Trophoblast cell (in vitro differentiated cells and primary cell): ENCODE measurements around the gene MACROD2.

Source experiments
- DNase-seq, 2 donors: peaks; one replicate each; pipeline ENCODE4 v3.0.0-alpha.2; 2016
- H2AFZ ChIP-seq: 2 replicates; pipeline ENCODE4 v1.6.1; 2013; ENCODE audit warnings: low read length, moderate library complexity, mild to moderate bottlenecking; ENCODE audit not compliant: insufficient read depth, poor library complexity
- H2AK5ac ChIP-seq: 2 replicates; pipeline ENCODE4 v1.6.1; 2013; ENCODE audit warnings: mild to moderate bottlenecking, low read length
- H2BK120ac ChIP-seq: 2 replicates; pipeline ENCODE4 v1.6.1; 2013; ENCODE audit warnings: low read length, mild to moderate bottlenecking, moderate library complexity; ENCODE audit not compliant: insufficient read depth, poor library complexity
- H2BK12ac ChIP-seq: 2 replicates; pipeline ENCODE4 v1.6.1; 2013; ENCODE audit warnings: mild to moderate bottlenecking, low read length, moderate library complexity
- H2BK5ac ChIP-seq: 2 replicates; pipeline ENCODE4 v1.6.1; 2013; ENCODE audit warnings: low read length, low read depth, moderate library complexity, mild to moderate bottlenecking; ENCODE audit not compliant: poor library complexity
- H3K14ac ChIP-seq: 2 replicates; pipeline ENCODE4 v1.6.1; 2013; ENCODE audit warnings: mild to moderate bottlenecking, low read length
- H3K18ac ChIP-seq: 2 replicates; pipeline ENCODE4 v1.6.1; 2013; ENCODE audit warnings: mild to moderate bottlenecking, low read length
- H3K23ac ChIP-seq: 2 replicates; pipeline ENCODE4 v1.6.1; 2013; ENCODE audit warnings: low read length
- H3K27ac ChIP-seq: 2 replicates; pipeline ENCODE4 v1.5.1; 2013; ENCODE audit warnings: low read depth, mild to moderate bottlenecking, inconsistent platforms, low read length, moderate library complexity
- H3K27me3 ChIP-seq: 2 replicates; pipeline ENCODE4 v1.6.1; 2013; ENCODE audit warnings: inconsistent platforms, mild to moderate bottlenecking, low read length, moderate library complexity; ENCODE audit not compliant: insufficient read depth
- H3K36me3 ChIP-seq, 2 experiments: 1 replicate in 1 of 2; 2 replicates in 1 of 2; pipeline ENCODE4 v1.6.1; 2013; ENCODE audit warnings: low read length in 2 of 2, mild to moderate bottlenecking in 2 of 2, moderate library complexity in 1 of 2; ENCODE audit not compliant: insufficient read depth in 2 of 2, control insufficient read depth in 1 of 2
- H3K4ac ChIP-seq: 2 replicates; pipeline ENCODE4 v1.6.1; 2013; ENCODE audit warnings: low read depth, mild to moderate bottlenecking, low read length, moderate library complexity
- H3K4me1 ChIP-seq, 2 experiments: 1 replicate in 1 of 2; 2 replicates in 1 of 2; pipeline ENCODE4 v1.6.1; 2013; ENCODE audit warnings: low read length in 2 of 2, mild to moderate bottlenecking in 2 of 2, moderate library complexity in 1 of 2; ENCODE audit not compliant: insufficient read depth in 2 of 2, control insufficient read depth in 1 of 2
- H3K4me2 ChIP-seq: 2 replicates; pipeline ENCODE4 v1.6.1; 2013; ENCODE audit warnings: inconsistent platforms, mild to moderate bottlenecking, low read length, moderate library complexity
- H3K4me3 ChIP-seq: 2 replicates; pipeline ENCODE4 v1.5.1; 2013; ENCODE audit warnings: mild to moderate bottlenecking, low read depth, low read length, inconsistent platforms
- H3K79me1 ChIP-seq: one replicate; pipeline ENCODE4 v1.6.1; 2013; ENCODE audit warnings: low read length
- H3K79me2 ChIP-seq: 2 replicates; pipeline ENCODE4 v1.6.1; 2013; ENCODE audit warnings: low read length, mild to moderate bottlenecking; ENCODE audit not compliant: control insufficient read depth, insufficient read depth, poor library complexity
- H3K9ac ChIP-seq: 2 replicates; pipeline ENCODE4 v1.6.1; 2013; ENCODE audit warnings: mild to moderate bottlenecking, low read length
- H3K9me3 ChIP-seq: 2 replicates; pipeline ENCODE4 v1.6.1; 2013; ENCODE audit warnings: low read depth, mild to moderate bottlenecking, control low read depth, inconsistent platforms, low read length; ENCODE audit not compliant: insufficient read depth
- H4K12ac ChIP-seq: 2 replicates; pipeline ENCODE4 v1.6.1; 2013; ENCODE audit warnings: low read depth, mild to moderate bottlenecking, low read length, moderate library complexity
- H4K8ac ChIP-seq: 2 replicates; pipeline ENCODE4 v1.6.1; 2013; ENCODE audit warnings: low read depth, mild to moderate bottlenecking, low read length, moderate library complexity
- H4K91ac ChIP-seq: one replicate; pipeline ENCODE4 v1.6.1; 2013; ENCODE audit warnings: low read depth, mild to moderate bottlenecking, low read length, moderate library complexity
- WGBS: extraction: QIAGEN DNeasy Blood & Tissue Kit; methylation state at CpG from one replicate; pipeline ENCODE4 v1.1.7; 2013; ENCODE audit warnings: missing lambda C conversion rate; ENCODE audit not compliant: insufficient read length, insufficient coverage; ENCODE audit errors: extremely low coverage; 5-methylcytosine and 5-hydroxymethylcytosine counted together

The MACROD2 gene

GRCh38 chr20:15889514-15890256, 1894.4 kb downstream of the MACROD2 start:
- H2AFZ ChIP-seq = no peak overlapping the region
- H3K18ac ChIP-seq = no peak overlapping the region
- no peak overlapping the region for H4K8ac ChIP-seq
- H4K91ac ChIP-seq = no peak overlapping the region
- H3K23ac ChIP-seq = no peak overlapping the region
- no peak overlapping the region for H3K4me2 ChIP-seq
- H3K14ac ChIP-seq = no peak overlapping the region
- no peaks in the 10 kb centered on the region for H3K36me3 ChIP-seq
- H2BK12ac ChIP-seq = no peak overlapping the region
- no peaks in the 10 kb centered on the region for H3K9me3 ChIP-seq
- H3K79me2 ChIP-seq = no peaks in the 10 kb centered on the region
- H2BK120ac ChIP-seq = no peak overlapping the region
- no peaks in the 10 kb centered on the region for H3K79me1 ChIP-seq
- no peak overlapping the region for H3K9ac ChIP-seq
- H3K4ac ChIP-seq = no peak overlapping the region
- no peak overlapping the region for H3K27ac ChIP-seq
- H2AK5ac ChIP-seq = no peak overlapping the region
- no peak overlapping the region for H4K12ac ChIP-seq
- H3K27me3 ChIP-seq = no peaks in the 10 kb centered on the region
- no peak overlapping the region for H3K4me3 ChIP-seq
- H3K4me1 ChIP-seq = peaks cover 0 to 3% of the 10 kb centered on the region in 2 experiments
- DNase-seq = no peak
- no peak overlapping the region for H2BK5ac ChIP-seq

- Histone ChIP-seq H3K36me3 (no peaks in the 10 kb centered on the region), H4K8ac (no peak overlapping the region), H4K12ac (no peak overlapping the region), H3K9me3 (no peaks in the 10 kb centered on the region), H3K27me3 (no peaks in the 10 kb centered on the region), H2BK120ac (no peak overlapping the region), H3K4me3 (no peak overlapping the region), H2BK12ac (no peak overlapping the region), H3K18ac (no peak overlapping the region), H3K4ac (no peak overlapping the region), H4K91ac (no peak overlapping the region), H3K27ac (no peak overlapping the region), H2AK5ac (no peak overlapping the region), H3K79me2 (no peaks in the 10 kb centered on the region), H3K4me2 (no peak overlapping the region), H2AFZ (no peak overlapping the region), H3K14ac (no peak overlapping the region), H2BK5ac (no peak overlapping the region), H3K9ac (no peak overlapping the region), H3K4me1 (peaks cover 0 to 3% of the 10 kb centered on the region in 2 experiments), H3K23ac (no peak overlapping the region), H3K79me1 (no peaks in the 10 kb centered on the region)
- no peak for DNase-seq
- WGBS = no CpG with 5 or more reads among the region's 4 CpGs
These were observed 1895.2 kb downstream of the MACROD2 start for GRCh38 chr20:15890407-15890982.

GRCh38 chr20:15895126-15895525, 1899.8 kb downstream of the MACROD2 start:
- H3K4me1 ChIP-seq = no peaks in the 10 kb centered on the region
- H2AFZ ChIP-seq = no peak overlapping the region
- H3K4ac ChIP-seq = no peak overlapping the region
- no peak overlapping the region for H3K4me2 ChIP-seq
- no peak for DNase-seq
- H3K79me2 ChIP-seq = no peaks in the 10 kb centered on the region
- H3K27ac ChIP-seq = no peak overlapping the region
- WGBS = no CpG with 5 or more reads among the region's 5 CpGs
- H3K9me3 ChIP-seq = no peaks in the 10 kb centered on the region
- H4K12ac ChIP-seq = no peak overlapping the region
- H3K23ac ChIP-seq = no peak overlapping the region
- H2AK5ac ChIP-seq = no peak overlapping the region
- no peak overlapping the region for H2BK12ac ChIP-seq
- H3K79me1 ChIP-seq = no peaks in the 10 kb centered on the region
- no peak overlapping the region for H3K14ac ChIP-seq
- H3K9ac ChIP-seq = no peak overlapping the region
- no peak overlapping the region for H4K8ac ChIP-seq
- no peak overlapping the region for H2BK120ac ChIP-seq
- H3K18ac ChIP-seq = no peak overlapping the region
- H3K36me3 ChIP-seq = no peaks in the 10 kb centered on the region
- H3K4me3 ChIP-seq = no peak overlapping the region
- H4K91ac ChIP-seq = no peak overlapping the region
- no peak overlapping the region for H2BK5ac ChIP-seq
- H3K27me3 ChIP-seq = no peaks in the 10 kb centered on the region

- H3K9ac ChIP-seq = no peak overlapping the region
- no CpG with 5 or more reads among the region's 6 CpGs for WGBS
- H3K36me3 ChIP-seq = no peaks in the 10 kb centered on the region
- H3K18ac ChIP-seq = no peak overlapping the region
- no peaks in the 10 kb centered on the region for H3K9me3 ChIP-seq
- H2BK12ac ChIP-seq = no peak overlapping the region
- DNase-seq = no peak
- no peak overlapping the region for H3K4ac ChIP-seq
- no peak overlapping the region for H4K8ac ChIP-seq
- H3K4me3 ChIP-seq = no peak overlapping the region
- H3K79me2 ChIP-seq = no peaks in the 10 kb centered on the region
- no peak overlapping the region for H2BK5ac ChIP-seq
- no peak overlapping the region for H4K91ac ChIP-seq
- H3K4me2 ChIP-seq = no peak overlapping the region
- no peaks in the 10 kb centered on the region for H3K4me1 ChIP-seq
- no peak overlapping the region for H4K12ac ChIP-seq
- H3K79me1 ChIP-seq = no peaks in the 10 kb centered on the region
- no peak overlapping the region for H2AFZ ChIP-seq
- H2BK120ac ChIP-seq = no peak overlapping the region
- no peak overlapping the region for H3K14ac ChIP-seq
- no peak overlapping the region for H2AK5ac ChIP-seq
- H3K23ac ChIP-seq = no peak overlapping the region
- no peak overlapping the region for H3K27ac ChIP-seq
- no peaks in the 10 kb centered on the region for H3K27me3 ChIP-seq
These were observed 1900.3 kb downstream of the MACROD2 start for GRCh38 chr20:15895560-15896084.
